GM21381 (cell line): ENCODE results near the gene TMEM127.
"Not testable (repeated sequence)": the region's sequence is repeated elsewhere in the genome, so short reads cannot be mapped to it uniquely, and the experiment has no call there.

Experiments
- ATAC-seq: cut with Tn5 transposase; IDR thresholded peaks from one replicate; pipeline ENCODE4 v1.9.1; 2021; ENCODE audit warnings: mild to moderate bottlenecking, moderate library complexity; ENCODE audit not compliant: unreplicated experiment

The TMEM127 gene

DNA sequence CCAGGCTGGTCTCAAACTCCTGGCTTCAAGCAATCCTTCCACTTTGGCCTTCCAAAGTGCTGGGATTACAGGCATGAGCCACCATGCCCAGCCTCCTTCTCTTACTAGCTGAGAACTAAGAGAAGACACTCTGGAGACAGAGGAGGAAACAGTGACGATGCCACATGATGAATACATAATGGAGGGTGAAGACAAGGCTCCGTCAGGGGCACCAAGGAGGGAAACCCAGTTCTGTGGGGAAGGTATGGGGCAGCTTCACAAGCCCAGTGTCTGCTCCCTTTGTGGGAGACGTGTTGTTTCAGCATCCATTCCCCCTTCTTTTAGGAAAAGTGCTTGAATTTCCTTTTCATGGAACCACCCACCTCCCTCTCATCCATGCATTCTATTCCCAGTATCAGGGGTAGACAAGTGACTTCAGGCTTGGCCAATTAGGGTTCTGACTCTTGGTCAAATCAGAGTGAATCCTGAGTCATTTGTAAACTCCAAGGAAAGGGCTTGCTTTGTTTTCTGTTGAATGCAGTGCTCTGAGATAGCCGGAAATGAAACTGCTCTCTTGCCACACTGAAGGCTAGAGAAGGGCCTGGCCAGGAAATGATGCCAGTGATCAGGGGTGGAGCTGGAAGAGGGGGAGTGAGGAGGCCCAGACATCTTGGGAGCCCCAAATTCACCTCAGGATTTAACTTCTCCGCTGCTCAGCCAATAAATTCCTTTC lies 23.7 kb downstream of the TMEM127 start:
- ATAC-seq, result peak; percentile 82

DNA sequence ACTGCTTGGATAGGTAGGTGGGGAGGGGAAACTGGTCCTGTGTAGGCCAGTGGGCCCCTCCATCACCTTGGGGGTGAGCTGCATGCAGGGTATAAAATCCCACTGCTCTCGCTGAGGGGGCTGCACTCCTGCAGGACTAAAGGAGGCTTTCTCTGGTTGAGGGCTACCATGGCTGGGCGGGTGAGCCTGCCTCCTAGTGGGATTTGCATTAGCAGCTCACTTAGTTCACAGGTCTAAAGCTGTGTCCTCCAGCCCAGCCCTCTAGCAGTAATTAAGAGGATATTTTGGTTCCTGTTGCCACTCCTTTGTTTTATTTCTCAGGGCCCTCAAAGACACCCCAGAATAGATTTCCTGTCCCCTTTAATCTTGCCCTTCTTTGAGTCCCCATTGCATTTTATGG lies 24.6 kb downstream of the TMEM127 start:
- no peak for ATAC-seq

DNA sequence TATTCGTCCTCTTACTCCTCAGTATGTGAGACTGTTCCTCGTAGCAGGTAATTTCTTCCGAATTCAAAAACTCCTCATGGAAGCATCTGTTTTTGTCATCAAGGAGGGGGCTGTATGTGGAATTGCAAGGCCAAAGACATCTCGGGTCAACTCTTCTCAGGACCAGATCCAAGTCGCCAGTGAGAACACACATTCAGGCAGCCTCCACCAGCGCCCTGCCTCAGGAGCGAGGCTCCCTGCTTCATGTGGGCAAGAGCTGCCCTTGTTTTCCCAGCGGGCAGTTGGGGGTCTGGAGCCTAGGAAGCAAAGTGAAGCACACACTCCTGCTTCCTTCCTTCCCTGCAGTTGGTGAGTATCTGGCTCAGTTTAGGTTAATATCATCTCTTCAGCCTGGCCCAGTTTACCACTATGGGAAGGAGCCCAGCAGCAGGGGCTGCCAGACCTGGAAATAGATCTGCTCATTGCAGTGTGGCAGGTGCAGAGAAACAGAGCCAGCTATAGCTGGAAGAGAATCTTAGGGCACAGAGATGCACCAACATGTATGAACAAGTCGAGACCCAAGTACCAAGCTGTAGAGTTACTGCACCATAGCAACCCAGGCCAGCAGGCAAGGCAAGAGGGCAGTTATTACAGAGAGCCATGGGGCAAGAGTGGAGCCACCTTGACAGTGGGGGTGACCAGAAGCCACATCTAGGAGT lies 25.3 kb downstream of the TMEM127 start:
- ATAC-seq, result no peak

- no peak for ATAC-seq
These were observed 26.0 kb downstream of the TMEM127 start for GRCh38 chr2:96239745-96240264.

DNA sequence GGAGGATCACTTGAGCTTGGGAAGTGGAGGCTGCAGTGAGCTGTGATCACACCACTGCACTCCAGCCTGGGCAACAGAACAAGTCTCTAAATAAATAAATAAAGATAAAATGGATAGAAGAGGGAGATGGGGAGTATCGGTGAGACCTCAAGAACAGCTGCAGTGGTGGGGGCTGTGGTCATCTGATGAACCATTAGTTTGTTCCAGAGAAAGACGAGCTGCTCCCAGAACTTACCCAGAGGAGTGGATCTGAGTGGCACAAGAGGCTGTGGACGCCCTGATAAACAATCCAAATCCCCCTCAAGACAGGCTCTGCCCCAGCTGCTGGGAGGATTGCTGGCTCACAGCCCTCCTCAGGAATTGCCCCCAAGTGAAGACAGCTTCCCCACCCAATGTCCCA lies 26.7 kb downstream of the TMEM127 start:
- ATAC-seq, result no peak

GRCh38 chr2:96238266-96238665 lies 27.5 kb downstream of the TMEM127 start:
- ATAC-seq, result no peak

DNA sequence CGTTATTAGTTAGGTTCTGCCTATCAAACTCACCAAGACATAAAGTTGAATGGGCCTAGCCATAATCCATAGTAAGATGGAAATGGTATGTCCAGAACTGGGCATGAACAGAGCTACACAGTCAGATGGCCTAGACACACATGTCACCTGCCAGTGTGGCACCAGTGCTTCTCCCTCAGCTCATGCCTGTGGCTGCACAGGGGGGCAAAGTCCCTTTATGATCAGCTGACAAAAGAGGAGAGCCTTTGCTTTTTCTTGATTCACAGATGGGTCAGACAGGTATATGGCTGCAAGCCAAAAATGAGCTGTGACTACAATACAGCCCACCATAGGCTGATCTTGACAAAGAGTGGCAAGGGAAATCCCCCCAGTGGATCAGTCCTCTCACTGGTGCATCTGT lies 28.9 kb downstream of the TMEM127 start:
- no peak for ATAC-seq

DNA sequence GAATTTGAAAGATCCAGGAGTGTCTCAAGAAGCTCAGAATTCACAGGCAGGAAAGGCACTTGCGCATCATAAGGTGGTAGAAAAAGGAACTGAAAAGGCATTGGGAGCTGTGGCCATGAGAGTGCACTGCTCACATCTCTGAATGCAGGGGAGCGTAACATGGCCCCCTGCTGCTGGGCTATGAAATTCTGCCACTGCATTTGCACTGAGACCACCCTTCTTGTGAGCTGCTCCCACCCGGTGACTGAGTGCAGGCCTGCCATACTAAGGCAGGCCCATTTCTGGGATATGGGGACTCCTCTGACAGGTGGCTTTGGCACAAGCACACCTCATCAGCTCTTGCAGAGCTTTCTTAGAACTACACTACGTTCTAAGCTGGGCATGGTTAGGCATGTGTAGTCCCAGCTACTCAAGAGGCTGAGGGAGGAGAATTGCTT lies 31.9 kb downstream of the TMEM127 start:
- ATAC-seq, result peak; percentile 95

DNA sequence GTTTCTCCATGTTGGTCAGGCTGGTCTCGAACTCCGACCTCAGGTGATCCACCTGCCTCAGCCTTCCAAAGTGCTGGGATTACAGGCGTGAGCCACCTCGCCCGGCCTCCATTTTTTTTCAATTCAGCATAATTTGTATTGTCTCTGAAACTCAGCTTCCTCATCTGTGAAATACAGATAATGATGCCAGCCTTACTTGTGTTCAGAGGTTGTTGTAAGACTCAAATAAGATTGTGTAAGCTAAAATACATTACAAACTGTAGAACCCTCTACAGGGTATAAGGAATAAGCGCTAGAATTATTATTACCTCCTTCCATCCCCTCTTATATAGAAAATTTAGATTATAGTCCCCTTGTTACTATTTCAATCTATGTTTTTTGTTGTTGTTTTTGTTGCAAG lies 32.4 kb downstream of the TMEM127 start:
- no peak for ATAC-seq

GRCh38 chr2:96231316-96231715 lies 34.5 kb downstream of the TMEM127 start:
- ATAC-seq, result no peak

DNA sequence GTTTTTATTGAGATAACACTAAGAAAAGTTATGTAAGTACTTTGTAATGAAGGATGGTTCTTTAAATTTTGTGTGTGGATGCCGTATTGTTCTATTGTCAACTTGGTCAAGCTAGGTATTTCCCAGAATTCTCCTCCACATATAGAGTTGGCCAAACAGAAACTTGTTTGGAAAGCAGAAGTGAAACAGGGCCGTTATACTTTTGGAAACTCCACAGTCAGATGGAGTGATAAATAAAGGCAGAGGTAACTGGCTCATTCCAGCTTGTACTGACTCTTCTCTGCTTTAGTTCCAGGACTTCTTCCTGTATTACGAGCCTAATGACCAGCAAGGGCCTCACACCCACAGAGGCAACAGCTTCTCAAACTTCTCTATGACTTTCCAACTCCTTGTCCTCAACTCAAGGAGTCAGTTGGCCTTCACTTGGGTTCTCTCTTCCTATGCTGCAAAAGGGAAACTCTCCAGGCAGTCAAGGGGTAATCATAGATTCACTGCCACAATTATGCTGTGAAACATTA lies 40.7 kb downstream of the TMEM127 start:
- peak; percentile 84 for ATAC-seq

- ATAC-seq, result not testable (repeated sequence)
These were observed 44.7 kb downstream of the TMEM127 start for GRCh38 chr2:96221106-96221505.

DNA sequence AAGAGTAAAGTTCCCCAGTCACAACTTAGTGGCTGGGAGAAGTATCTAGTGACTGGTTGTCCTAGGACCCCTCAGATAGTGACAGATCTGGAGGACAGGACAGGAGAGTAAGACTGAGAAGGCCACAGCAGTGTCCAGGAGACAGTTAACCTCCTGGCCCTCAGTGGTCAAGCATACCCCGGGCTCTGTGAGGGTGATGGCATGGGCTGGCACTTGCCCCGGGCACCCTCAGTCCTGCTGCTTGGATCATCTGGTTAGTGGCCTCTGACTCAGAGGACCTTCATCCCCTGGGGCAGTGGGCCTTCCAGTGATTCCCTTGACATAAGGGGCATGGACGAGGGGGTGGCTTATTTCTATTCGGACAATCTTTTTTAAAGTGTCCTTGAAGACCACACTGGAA lies 45.8 kb downstream of the TMEM127 start:
- ATAC-seq, result not testable (repeated sequence)

GRCh38 chr2:96218508-96219131 lies 47.2 kb downstream of the TMEM127 start:
- no peak for ATAC-seq

DNA sequence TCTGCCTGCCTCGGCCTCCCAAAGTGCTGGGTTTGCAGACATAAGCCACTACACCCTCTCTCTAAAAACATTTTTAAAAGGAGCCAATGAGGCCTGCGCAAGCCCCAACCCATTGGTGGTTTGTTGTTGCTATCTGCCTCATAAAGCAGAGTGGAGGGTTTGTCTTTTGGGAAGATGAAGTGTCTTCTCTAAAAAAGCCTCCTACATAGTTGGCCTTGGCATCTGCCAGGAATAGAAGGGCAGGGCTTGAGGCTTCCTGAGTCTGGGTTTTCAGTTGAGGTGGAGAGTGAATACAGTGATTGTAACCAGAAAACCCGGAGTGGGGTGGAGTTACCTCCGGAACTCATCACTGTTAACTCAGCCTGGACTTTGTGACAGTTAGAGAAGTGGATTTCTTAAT lies 51.2 kb downstream of the TMEM127 start:
- no peak for ATAC-seq

- no peak for ATAC-seq
These were observed 52.4 kb downstream of the TMEM127 start for GRCh38 chr2:96213379-96213778.

- ATAC-seq, result no peak
These were observed 53.5 kb downstream of the TMEM127 start for GRCh38 chr2:96212339-96212738.

- no peak for ATAC-seq
These were observed 56.1 kb downstream of the TMEM127 start for GRCh38 chr2:96209729-96210085.

GRCh38 chr2:96209011-96209728 lies 56.6 kb downstream of the TMEM127 start:
- ATAC-seq, result no peak

DNA sequence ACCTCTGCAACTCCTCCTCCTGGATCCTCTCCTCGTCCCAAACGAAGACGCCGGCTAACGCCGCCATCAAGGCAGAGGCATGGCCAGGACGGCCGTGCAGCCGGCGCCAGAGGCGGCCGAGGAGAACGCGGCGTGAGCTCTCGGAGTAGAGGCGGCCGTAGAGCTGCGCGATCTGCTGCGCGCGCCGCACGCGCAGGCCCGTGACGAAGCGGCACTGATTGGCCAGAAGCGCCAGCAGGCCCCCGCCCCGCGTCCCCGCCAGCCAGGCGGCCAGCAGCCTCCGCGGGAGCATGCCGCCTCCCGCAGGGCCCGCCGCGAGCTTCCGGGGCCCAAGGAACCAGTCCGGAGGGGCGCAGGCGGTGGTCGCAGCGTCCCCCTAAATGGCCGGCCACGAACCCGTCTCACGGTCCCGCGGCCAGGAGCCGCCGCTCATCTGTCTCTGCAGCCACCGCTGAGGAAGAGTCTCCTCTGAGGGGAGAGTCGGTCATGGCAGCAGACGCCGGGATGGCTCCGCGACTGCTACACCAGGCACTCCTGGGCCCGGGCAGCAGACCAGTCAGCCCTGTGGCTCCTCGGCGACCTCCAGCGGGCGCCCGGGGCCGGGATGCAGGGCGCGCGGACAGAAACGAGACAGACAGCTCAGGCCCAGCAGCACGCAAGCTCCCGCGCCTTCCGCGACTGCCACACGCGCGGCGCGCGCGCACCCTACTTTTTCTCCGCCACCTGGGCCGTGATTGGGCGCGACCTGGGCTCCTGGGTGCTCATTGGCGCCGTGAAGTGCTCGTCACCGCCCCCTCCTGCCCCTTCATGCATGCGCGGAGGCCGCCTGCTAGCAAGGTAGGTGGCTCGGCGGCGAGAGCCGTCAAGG lies 57.4 kb downstream of the TMEM127 start, which contains the start of gene STARD7:
Gene STARD7, minus strand, starts transcription at position 685 of the 868 bp plus-strand sequence. Its CDS starts 393 bp downstream, at position 292.
- ATAC-seq, result peak; percentile 81
